NCI-H1048 (cell line): ENCODE results near the gene MAP10.
"Not testable (repeated sequence)": the region's sequence is repeated elsewhere in the genome, so short reads cannot be mapped to it uniquely, and the experiment has no call there.

ENCODE experiments used
- DNase-seq: peaks from one replicate; lab custom pipeline; 2025; lab: John Stamatoyannopoulos, UW

The MAP10 gene

GRCh38 chr1:232805269-232806185 is at the start of gene MAP10:
Gene MAP10 (plus strand): TSS chr1:232805416. CDS start chr1:232805450, 34 bp downstream.
- DNase-seq: no peak

GRCh38 chr1:232764458-232765251 is 40.6 kb upstream of the MAP10 start:
- DNase-seq: no peak

GRCh38 chr1:232765542-232765941 is 39.7 kb upstream of the MAP10 start:
- DNase-seq: no peak

DNA sequence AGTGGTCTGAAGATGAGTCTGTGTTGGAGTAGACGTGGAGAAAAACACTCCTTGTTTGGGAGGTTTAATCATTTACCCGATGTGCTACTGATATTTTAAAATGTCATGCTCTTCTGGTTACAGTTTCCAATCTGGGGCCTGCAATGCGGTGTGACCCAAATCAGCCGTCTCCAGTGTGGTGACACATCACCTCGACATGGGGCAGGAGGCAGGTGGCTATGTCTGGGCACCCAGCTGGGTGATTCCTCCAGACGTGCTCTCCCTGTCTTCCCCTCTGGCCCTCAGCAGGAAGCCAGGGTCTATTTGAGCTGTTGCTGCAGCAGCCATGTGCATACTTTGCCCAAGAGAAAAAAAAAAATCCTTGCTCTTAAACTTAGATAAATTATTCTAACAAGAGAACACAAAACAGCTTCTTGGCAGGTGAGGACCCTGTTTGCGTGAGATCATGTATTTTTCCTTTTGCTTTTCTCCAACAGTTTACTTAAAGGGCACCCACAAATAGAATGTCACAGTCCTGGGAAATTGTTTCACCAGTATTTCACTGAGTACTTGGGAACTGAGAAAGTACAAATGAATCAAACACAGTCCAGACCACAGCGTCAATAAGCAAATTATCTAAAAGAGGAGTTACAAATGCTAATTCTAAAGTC is 38.9 kb upstream of the MAP10 start:
- no peak for DNase-seq

- no peak for DNase-seq
Observed at GRCh38 chr1:232766904-232767303, 38.3 kb upstream of the MAP10 start.

DNA sequence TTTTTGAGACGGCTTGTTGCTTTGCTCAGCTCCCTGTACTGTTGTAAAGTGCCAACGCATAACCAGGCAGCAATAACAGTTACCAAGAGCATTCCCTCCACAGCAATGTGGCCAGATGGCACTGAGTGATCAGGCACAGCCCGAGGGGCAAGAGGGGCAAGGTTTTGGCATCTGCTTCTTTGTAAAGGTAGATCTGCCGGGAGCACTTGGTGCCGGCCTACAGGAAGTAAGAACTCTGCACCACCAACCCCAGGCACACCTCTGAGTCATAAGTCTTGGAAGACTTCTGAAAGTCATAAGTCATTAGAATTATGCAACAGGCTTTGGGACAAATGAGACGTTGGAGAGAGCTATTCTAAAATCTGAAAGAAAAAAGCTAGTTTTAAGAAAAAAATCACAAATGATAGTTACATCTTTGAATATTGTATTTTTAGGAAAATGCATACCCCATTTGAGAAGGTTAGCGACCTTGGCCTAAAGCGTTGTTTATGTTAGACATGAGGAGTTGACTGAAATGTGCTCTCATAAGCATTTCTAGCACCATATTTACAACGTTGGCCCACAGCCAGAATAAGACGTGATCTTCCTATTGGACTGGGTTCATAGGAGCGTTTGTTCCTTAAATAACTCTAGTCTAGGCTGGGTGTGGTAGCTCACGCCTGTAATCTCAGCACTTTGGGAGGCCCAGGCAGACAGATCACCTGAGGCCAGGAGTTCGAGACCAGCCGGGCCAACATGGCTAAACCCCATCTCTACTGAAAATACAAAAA is 37.7 kb upstream of the MAP10 start:
- DNase-seq: no peak

GRCh38 chr1:232768793-232769192 is 36.4 kb upstream of the MAP10 start:
- DNase-seq: no peak

DNA sequence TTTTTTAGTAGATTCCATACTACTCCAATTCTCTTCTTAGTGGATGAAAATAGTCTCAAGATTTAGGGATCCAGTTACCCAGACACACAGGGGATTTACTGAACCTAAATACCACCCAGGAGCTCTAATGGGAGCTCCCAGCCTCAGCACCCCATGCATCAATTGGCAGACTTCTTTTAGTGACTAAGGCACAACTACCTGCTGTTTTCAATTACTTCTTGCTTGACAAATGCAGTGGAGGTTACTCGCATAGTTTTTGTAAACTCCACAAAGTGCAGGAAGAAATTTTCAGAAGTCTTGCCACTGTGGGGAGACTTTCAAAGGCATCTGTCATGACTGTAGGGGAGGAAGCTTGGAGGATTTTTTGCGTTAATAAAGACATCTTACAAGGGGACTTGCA is 35.5 kb upstream of the MAP10 start:
- no peak for DNase-seq

DNA sequence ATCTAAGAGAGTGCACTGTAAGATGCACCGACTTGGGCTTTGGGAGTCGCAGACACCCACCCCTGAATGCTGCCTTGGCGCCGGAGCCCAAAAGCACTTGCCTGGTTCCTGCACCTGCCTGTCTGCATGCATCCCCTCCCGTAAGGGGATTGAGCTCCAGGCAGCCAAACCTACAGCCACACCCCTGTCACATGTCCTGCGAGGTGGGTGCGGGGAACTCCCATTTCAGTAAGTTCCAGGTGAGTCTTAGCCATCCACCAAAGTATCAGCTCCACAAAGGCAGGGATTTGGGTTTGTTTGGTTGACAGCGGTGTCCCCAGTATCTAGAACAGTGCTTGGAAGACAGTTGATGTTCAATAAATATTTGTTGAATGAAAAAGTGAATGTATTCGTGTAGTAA is 31.5 kb upstream of the MAP10 start:
- no peak for DNase-seq

- DNase-seq: no peak
Observed at GRCh38 chr1:232776526-232777106, 28.6 kb upstream of the MAP10 start.

- DNase-seq: no peak
Observed at GRCh38 chr1:232780354-232780753, 24.9 kb upstream of the MAP10 start.

- DNase-seq: no peak
Observed at GRCh38 chr1:232784794-232785193, 20.4 kb upstream of the MAP10 start.

GRCh38 chr1:232785630-232786029 is 19.6 kb upstream of the MAP10 start:
- DNase-seq: not testable (repeated sequence)

- DNase-seq: no peak
Observed at GRCh38 chr1:232786845-232787455, 18.3 kb upstream of the MAP10 start.

DNA sequence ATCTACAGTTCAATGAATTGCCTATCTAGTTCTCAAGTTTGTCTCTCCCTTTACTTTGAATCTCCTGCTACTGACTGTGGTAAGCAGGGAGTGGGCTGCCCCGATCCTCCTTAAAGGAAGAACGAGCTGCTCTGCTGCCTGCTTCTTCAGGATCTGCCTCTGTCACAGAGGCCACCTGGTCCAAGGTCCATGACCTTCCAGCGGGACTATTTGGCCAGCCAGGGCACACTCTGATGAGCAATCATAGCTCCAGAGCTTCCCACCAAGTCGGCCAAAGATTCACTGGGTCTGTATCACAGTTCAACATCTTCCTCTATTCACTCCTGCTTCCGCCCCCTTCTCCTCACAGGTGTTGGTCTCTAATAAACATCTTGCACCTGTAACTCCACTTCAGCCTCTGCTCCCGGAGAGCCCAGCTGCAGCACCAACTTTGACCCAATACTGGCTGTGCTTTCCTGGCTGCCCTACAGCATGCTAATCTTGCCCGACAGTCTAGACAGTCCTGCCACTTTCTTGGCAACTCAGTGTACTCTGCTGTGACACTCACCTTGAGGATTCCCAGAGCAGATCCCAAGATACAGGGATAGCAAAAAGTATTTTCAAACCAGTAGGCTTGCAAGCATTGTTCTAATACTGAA is 16.9 kb upstream of the MAP10 start:
- no peak for DNase-seq

DNA sequence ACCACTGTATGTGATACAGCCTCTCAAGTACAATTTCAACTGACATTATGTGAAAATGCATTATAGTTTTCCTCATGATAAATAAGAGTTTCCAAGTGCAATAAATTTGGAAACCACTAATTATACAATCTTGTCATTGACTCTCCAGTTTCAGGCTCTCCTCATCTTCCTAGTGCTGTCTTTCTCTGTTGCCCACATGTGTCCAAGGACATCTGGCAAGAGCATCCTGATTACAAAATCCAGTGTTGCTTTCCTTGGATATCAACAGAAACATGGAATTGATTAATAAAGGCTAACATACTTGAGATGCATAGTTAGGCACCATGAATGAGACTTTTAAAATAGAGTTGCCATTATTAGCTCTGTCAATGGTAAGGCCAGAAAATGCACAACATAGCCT is 15.6 kb upstream of the MAP10 start:
- no peak for DNase-seq

- no peak for DNase-seq
Observed at GRCh38 chr1:232792949-232793348, 12.3 kb upstream of the MAP10 start.

DNA sequence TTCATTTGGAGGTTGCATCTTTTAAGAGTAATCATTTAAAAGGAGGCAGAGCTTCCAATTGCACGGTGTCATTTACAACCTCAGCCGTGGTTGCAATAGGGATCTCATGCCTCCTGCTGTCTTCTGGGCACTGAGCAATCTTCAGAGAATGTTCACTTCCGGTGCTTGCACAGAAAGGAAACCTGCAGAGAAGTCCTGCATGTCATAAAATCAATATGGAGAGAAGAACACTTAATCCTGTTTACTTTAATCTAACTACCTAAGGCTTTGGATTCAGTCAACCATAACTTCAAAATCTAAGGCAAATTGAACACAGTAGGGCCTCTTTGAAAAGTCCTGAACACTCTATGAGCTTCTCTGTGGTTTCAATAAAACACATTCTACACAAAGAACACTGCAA is 11.3 kb upstream of the MAP10 start:
- no peak for DNase-seq

- DNase-seq: no peak
Observed at GRCh38 chr1:232795497-232796053, 9.6 kb upstream of the MAP10 start.

- DNase-seq: no peak
Observed at GRCh38 chr1:232797856-232798510, 7.2 kb upstream of the MAP10 start.
